ENCODE measurements around the gene ARL15. TPM values are rescaled to one million over a fixed set of nuclear protein-coding genes. Genes with fewer than 3 reads are reported as not detected.

Gene ARL15
- total and polyA plus RNA-seq, 2 of the 8 experiments (the other 6 are each of a cell fraction or from before 2014, with no cell fraction given) = 9.9 to 21.2 TPM

DNA sequence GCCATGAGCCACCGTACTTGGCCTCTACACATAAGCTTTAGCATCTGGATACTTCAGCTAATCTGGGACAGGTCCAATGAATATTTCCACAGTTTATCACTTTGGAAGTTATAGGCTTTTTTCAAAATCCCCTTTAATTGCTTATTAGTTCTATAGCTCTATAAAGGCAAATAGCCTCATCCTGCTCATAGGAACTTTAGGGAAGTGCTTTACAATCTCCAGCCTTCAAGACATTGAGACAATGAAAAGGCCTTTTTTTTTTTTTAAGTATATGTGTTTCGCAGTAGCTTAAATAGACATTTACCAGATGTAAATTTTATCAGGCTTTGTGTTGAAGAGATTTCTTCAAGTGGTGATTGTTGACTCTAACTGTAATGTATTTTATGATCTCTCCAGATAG, 224.2 kb downstream of the ARL15 start:
- H3K9ac ChIP-seq (replicated peaks in 1 of 4; ENCODE audit: extremely low read depth in 1 of 4, low read depth in 3 of 4, low read length in 3 of 4) = no peak overlapping the region
- H3K27me3 ChIP-seq (replicated peaks in 1 of 4; ENCODE audit: control insufficient read depth in 3 of 4, extremely low read depth in 1 of 4, insufficient read depth in 3 of 4, low read length in 3 of 4) = no peaks in the 10 kb centered on the region
- no peak overlapping the region for H3K56ac ChIP-seq (replicated peaks; ENCODE audit: insufficient read length, low read depth, low read length)
- no peak overlapping the region for H2BK12ac ChIP-seq (ENCODE audit: low read depth, low read length)
- H2BK120ac ChIP-seq (replicated peaks; ENCODE audit: low read depth, low read length) = no peak overlapping the region
- H2AFZ ChIP-seq (ENCODE audit: low read length) = no peak overlapping the region
- no peak overlapping the region for H3K18ac ChIP-seq (ENCODE audit: extremely low read depth, low read length)
- no peak overlapping the region for H3K4me3 ChIP-seq (ENCODE audit: extremely low read depth in 1 of 4, insufficient read depth in 2 of 4, low read depth in 3 of 4, low read length in 4 of 4)
- H3K79me1 ChIP-seq (ENCODE audit: low read depth, low read length) = no peaks in the 10 kb centered on the region
- no peak for TF ChIP-seq POLR2AphosphoS5 (IDR thresholded peaks at IDR 0.05; ENCODE audit: low read depth, low read length)
- TF ChIP-seq TAF1 (IDR thresholded peaks at IDR 0.05; ENCODE audit: low read depth, low read length) = no peak
- TF ChIP-seq TBP (IDR thresholded peaks at IDR 0.05; ENCODE audit: low read depth, low read length) = no peak
- no peak for TF ChIP-seq RAD21 (IDR thresholded peaks at IDR 0.05 in 1 of 2, conservative IDR thresholded peaks at IDR 0.05 in 1 of 2; ENCODE audit: low read depth in 2 of 2, low read length in 2 of 2)
- no peak for TF ChIP-seq KDM1A (IDR thresholded peaks at IDR 0.05; ENCODE audit: borderline replicate concordance, low read length)
- TF ChIP-seq, protein P1, sequence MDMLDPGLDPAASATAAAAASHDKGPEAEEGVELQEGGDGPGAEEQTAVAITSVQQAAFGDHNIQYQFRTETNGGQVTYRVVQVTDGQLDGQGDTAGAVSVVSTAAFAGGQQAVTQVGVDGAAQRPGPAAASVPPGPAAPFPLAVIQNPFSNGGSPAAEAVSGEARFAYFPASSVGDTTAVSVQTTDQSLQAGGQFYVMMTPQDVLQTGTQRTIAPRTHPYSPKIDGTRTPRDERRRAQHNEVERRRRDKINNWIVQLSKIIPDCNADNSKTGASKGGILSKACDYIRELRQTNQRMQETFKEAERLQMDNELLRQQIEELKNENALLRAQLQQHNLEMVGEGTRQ (IDR thresholded peaks at IDR 0.05; ENCODE audit: low read length) = no peak
- TF ChIP-seq ASH2L (IDR thresholded peaks at IDR 0.05; ENCODE audit: low read length) = no peak
- no peak overlapping the region for H3K14ac ChIP-seq (ENCODE audit: insufficient read length)
- H3K27ac ChIP-seq (ENCODE audit: low read depth, low read length) = no peak overlapping the region
- H4K91ac ChIP-seq (replicated peaks; ENCODE audit: insufficient read length, low read length) = no peak overlapping the region
- H4K8ac ChIP-seq (ENCODE audit: extremely low read depth, insufficient read depth, low read length) = no peak overlapping the region
- POLR2A ChIA-PET (ENCODE audit: partially characterized antibody) = no interaction called here
- CTCF ChIA-PET (ENCODE audit: partially characterized antibody) = interaction anchor here (0.9 to 1.1 kb wide), 3 partner anchors 22 to 130 kb away, joined by 3 read pairs; no protein-coding TSS in a partner anchor
- H2BK20ac ChIP-seq (ENCODE audit: low read length) = no peak overlapping the region
- no peak overlapping the region for H3K4me2 ChIP-seq (ENCODE audit: insufficient read depth in 1 of 2, low read depth in 2 of 2, low read length in 2 of 2)
- no peaks in the 10 kb centered on the region for H3K9me3 ChIP-seq (ENCODE audit: insufficient read depth in 2 of 2, low read depth in 1 of 2, low read length in 1 of 2)
- H3K4ac ChIP-seq (replicated peaks; ENCODE audit: insufficient read length, low read depth, low read length) = no peak overlapping the region
- H3K4me1 ChIP-seq (replicated peaks in 1 of 4; ENCODE audit: control insufficient read depth in 3 of 4, insufficient read depth in 4 of 4, low read length in 3 of 4) = peaks cover 0 to 3% (median 1%) of the 10 kb centered on the region in 4 experiments; a peak in 2 of 7 replicates
- H3K79me2 ChIP-seq (ENCODE audit: control insufficient read depth in 1 of 2, insufficient read depth in 2 of 2, low read length in 2 of 2) = no peaks in the 10 kb centered on the region
- no peaks in the 10 kb centered on the region for H3K36me3 ChIP-seq (ENCODE audit: control insufficient read depth in 2 of 4, insufficient read depth in 4 of 4, low read length in 3 of 4)
- FAIRE-seq (no peak), DNase-seq (ENCODE audit: low read depth in 1 of 2, low spot score in 2 of 2) (no peak)
- no peak overlapping the region for H2BK5ac ChIP-seq (ENCODE audit: low read depth, low read length)
- no peak overlapping the region for H2BK15ac ChIP-seq (ENCODE audit: low read length)
- H4K20me1 ChIP-seq (replicated peaks in 1 of 2; ENCODE audit: control insufficient read depth in 1 of 2, insufficient read depth in 2 of 2, low read length in 2 of 2) = no peaks in the 10 kb centered on the region
- H4K5ac ChIP-seq (ENCODE audit: insufficient read length, low read depth, low read length) = no peak overlapping the region
- no peak overlapping the region for H2AK5ac ChIP-seq (ENCODE audit: low read depth, low read length)
- H3K23ac ChIP-seq (ENCODE audit: insufficient read length) = no peak overlapping the region
- 92% methylated on average over 2 of the region's 2 CpGs; no CpG with 5 or more reads in 1 of the 2 experiments for WGBS, 2 experiments (ENCODE audit: extremely low coverage in 1 of 2, insufficient coverage in 1 of 2, insufficient read length in 1 of 2, insufficient replicate concordance in 2 of 2, low coverage in 1 of 2, low lambda C conversion rate in 2 of 2, missing lambda C conversion rate in 1 of 2)
- H3K23me2 ChIP-seq (ENCODE audit: low read depth, low read length) = no peaks in the 10 kb centered on the region

All from H1 (cell line).